HTERT RPE-1 (cell line): ENCODE measurements around the gene RAI1.

Experiments
- in situ Hi-C: fragments of 300-500 bp; cut with MboI; formaldehyde crosslinking; loops from 4 replicates; pipeline ENCODE4 v1.14.3; 2020; ENCODE audit warnings: low sequenced_read_pairs

RAI1 gene

DNA sequence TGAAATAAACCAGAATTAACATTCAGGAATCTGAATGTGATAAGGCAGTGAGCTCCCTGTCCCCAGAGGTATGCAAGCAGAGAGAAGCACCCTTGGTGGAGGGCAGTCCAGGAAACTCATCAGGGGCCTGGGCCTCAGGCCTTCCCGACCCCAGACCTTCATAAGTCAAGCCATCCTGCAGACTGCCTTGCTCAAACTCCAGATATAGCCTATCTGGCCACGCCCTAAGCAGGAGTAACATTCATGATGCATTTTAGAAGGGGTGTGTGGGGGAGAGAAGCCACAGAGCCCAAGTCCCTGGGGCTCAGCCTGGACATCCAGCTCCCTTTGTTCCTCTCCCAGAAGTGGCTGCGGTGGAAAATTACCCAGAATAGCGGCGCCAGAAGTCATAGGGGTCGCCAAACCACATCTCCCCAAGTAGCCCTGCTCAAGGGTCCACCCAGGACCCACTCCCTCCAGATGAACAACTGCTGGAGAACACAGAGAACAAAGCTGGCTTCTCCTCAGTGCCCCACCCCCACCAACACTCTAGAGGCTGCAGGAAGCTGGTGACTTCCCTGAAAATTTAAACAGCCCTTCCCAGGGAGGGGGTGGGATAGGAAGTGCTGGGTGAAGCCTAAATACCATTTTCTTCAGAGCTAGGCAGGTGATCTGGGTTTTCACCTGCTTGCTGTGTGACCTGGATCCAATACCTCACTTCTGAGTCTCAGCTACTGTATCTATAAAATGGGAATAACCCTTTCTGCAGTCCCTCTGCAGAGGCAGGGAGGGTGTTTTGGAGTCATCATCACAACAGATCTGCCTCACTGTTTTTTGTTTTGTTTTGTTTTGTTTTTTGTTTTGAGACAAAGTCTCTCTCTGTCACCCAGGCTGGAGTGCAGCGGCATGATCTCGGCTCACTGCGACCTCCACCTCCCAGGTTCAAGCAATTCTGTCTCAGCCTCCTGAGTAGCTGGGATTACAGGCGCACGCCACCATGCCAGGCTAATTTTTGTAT, 157.0 kb downstream of the RAI1 start:
- in situ Hi-C loops: no loop called here

DNA sequence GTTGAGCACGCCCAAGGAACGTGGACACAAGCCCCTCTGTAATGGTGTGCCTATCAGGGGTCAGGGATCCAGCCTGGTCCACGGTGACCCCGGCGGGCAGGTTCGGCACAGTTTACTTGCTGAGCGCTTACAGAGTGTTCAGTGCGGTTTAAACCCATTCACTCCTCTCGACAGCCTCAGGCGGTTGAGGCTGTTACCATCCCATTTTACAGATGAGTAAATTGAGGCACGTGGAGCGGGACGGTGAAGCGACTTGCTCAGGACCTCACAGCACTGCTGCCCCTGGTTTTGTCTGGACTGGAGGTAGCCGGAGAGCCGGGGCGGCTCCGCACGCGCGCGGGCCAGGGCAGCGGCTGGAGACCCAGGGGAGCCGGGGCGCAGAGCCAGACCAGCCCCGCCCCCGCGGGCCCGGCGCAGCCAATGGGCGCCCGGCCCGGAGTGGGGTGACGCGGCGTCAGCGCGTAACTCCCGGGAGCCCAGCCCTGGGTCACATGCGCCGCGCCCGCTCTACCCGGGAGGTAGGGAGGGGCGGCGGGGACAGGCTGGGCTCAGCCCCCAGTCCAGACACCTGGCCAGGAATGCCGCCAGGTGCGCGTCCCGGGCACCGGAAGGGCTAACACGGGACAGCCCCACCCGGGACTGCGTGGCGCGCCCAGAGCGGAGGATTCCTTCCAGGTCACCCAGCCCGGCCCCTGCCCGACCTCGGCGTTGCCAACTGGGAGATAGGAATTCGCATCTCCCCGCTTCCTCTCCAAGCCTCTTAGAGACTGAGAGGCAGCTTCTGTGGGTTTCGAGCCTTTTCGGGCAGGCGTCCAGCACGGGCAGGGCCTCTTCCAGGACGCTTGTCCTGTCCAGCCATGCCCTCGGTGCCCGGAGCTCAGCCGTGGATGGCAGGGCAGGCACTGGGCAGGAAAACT, 158.8 kb downstream of the RAI1 start:
- in situ Hi-C loops: no loop called here

DNA sequence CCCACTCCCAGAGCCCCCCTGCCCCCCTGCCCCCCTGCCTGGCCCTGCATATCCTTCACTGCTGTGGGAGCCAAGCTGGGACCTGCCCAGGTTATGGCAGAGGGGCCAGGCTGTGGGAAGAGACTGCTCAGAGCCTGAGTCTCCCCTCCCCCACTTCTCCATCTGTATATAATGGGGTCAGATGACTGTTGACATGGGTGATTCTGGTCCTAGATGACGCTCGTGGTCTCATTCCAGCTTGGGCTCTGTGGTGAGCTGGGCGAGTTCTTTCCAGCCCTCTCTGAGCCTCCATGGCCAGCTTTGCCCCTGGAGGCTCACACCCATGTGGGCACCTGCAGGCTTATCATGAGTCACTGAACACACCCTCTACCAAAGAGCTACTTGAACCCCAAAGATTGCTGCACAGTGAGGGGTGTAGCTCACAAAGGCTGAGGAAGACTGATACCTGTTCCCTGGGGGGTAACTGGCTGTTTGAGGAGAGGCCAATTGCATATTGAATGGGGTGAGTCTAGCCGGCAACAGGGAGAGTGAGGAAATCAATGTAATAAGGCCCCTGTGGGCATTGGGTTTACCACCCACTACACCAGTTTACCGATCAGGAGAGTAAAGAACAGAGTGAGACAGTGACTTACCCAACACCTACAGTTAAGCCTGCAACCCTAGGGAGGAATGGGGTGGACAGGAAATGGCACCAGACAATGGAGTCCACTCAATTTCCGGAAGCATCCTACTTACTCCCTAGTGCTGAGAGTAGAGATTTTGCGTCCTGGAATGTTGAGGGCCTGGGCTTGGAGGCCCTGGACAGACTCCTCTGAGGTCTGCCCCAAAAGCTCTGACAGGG, 159.7 kb downstream of the RAI1 start:
- in situ Hi-C loops: no loop called here

DNA sequence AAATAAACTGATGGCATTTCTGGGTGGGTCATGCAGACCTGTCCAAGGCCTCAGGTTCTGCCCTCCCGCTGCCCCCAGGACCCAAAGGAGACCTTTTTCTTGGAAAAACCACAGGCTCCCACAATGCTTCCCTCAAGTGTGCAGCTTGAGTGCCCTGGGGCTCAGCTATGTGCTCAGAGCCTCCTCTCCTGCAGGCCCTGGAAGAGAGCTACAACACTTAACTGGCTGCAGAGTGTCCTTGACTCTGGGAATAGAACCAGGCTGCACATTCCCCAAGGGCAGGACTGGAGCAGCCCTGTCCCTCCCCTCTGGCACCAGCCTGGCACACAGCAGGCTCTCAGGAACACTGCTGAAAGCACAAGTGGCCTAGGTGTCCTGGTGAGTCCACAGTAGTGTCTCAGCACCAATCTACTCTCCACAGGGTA, 160.4 kb downstream of the RAI1 start:
- in situ Hi-C loops: no loop called here

DNA sequence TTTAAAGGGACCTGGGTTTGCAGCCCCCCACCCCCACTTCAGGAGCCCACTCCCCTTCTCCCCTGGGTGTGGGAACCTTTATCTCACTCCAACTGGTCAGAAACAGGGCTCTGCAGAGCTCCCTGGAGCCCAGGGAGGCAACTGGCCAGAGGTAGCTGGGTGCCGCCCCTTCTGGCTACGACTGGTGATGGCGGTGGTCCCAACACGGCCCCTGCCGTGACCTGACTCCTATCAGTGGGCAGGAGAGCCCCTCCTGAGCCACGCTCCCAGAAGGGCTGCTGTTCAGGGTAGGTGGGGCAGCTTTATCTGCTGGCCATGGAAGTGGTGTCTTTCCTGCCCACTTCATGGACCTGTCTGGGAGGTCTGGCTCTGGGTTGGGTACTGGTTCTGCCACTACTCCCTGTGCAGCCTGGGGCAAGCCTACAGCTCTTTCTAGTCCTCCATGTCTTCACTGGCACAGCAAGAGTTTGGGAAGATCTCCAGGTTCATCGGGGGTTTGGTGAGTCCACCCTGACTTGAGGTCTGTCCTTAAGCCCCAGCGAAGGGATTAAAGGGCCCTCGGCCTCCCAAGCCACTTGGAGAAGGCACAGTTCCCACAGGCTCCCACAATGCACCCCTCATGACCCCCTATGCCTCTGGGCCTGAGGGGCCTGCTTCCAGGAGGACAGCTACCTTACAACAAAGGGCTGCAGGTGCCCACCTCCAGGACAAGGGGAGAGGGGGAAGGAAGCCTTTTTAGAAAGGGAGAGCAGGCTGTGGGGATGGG, 161.0 kb downstream of the RAI1 start:
- in situ Hi-C loops: no loop called here

DNA sequence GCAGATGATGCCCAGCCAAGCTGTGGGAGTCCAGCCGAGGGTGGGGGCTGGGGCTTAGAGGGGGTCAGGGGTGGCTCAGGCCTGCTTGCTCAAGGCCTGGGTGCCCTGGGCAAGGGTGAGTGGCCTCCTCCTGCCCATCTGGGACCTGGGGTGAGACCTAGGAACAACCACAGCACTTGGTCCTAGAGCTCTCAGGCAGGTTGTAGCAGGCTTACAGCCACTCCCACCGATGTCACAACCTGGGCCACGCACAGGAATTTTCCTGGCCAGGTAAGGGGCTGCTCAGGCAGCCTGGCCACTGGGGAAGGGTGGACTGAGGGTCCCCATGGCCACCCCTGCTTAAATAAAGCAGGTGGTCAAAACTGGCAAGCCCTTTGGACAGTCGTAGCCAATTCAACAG, 161.8 kb downstream of the RAI1 start:
- in situ Hi-C loops: no loop called here

DNA sequence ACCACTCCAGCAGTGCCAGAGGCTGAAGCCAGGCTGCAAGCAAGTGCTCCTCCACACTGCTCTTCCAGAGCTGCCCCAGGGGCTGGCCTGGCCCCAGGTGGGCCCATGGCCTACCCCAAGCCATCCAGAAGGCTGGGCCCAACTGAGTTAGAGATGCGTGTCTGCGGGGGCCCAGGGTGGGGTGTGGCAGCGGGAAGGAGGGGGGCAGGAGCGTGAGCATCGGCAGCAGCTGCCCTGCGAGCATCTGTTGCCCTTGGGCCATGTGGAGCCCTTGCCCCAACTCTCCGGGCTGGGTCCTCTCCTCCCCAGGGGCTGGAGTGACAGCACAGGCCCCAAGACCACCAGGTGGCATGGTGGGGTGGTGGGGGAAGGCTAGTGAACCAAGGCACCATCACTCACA, 162.8 kb downstream of the RAI1 start:
- in situ Hi-C loops: no loop called here

DNA sequence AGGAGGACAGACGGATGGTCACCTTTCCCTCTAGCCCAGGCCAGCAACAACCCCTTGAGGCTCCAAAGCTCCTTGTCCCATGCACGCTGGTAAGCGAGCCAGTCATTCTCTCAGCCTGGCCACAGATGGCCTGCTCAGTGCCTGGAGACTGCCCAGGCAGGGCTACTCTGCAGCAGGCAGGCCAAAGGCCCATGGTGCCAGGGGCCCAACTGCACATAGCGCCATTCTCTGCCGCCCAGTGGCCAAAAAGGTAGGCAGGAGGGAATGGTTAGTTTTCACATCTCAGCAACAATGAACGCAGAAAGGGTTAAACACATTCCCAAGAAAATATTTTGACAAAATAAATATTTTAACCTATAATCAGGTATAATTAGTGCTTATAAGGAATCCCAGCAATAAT, 163.2 kb downstream of the RAI1 start:
- in situ Hi-C loops: no loop called here

DNA sequence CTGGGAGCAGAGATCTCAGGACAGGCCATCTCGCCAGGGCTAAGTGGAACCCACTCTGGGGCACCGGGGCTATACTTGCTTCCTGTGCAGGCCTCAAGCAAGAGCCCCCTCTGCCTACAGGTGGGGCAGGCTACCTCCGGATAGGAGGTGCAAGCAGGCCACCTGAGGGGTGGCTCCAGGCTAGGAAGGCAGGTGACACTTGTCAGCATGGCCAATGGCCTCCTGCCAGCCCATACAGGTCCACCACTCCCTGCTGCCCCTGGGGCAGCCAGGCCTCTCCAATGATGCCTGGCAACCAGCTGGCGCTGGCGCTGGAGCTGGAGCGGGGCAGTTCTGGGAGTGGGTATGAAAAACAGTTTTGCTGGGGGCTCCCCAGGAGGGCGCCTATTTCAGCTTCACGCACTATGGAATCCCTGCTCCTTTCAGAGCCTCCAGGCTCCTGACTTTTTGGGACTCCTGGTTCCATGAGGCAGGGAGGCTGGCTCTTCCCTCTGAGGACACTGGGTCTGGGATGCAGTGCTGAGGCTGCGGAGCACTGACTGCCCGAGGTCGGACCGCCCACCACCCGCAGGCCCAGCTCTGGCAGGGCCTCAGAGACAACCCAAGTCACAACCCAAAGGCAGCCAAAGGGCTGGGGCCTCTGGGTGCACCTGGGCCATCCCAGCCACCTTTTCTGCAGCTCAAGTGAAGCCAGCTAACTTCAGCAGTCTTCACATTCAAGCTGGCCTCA, 164.0 kb downstream of the RAI1 start:
- in situ Hi-C loops: no loop called here

DNA sequence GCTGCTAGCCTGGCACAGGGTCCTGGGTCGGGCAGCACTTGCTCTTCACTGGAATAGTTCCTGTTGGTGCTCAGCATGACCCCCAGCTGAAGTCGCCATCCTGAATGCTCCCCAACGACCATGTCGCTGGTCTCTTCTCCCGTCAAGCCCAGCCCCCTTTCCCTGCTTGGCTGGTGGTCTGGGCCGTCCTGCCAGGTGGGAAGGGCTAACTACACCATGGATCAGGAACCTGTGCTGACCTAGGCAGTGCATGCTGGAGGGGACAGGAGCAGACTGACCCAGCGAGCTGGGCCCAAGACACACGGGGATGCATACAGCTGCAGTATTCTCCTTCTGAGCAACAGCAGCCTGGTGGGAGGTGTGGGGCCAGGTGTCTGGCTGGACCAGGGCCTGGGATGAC, 164.7 kb downstream of the RAI1 start:
- in situ Hi-C loops: no loop called here

DNA sequence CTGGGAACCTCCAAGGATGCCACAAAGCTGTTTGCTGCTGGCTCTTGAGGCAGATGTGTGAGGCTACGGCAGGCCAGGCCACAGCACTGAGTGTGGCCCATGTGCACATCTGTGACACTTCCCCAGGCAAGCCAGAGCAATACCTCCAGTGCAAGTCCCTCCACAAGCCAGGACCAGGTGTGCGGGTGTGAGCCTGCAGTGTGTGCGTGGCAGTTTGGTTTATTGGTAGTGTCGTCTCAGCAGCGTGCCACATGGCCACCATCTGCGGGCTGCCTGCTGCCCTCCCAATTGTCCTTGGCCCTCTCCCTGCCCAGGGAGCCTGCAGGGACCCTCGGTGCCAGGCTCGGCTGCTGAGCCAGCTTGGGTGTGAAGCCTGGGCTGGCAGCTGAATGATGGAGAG, 165.4 kb downstream of the RAI1 start:
- in situ Hi-C loops: no loop called here

DNA sequence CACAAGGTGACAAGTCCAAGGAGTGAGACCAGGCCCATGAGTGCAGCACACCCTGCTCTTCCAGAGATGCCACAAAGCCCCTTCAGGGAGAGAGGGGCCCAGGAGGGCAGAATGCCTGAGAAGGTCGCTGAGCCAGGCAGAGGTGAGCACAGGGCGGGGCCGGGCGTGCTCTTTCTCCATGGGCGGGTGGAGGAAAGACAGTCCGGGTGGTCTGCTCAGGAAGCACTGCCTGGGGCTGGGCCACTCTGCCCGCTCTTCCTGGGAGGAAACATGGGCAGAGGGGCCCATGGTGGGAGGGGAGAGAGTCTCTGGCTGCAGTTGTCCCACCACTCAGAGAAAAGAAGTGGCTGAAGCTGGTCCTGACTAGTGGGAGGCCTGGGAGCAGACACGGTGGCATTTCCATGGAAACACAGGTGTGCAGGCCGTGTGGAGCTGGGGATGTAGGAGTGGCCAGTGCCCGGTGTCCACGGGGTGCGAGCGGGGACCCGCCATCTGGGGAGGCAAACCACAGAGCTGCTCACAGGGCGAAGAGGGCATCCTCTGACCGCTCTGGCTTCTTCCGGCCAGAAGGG, 165.9 kb downstream of the RAI1 start:
- in situ Hi-C loops: no loop called here

DNA sequence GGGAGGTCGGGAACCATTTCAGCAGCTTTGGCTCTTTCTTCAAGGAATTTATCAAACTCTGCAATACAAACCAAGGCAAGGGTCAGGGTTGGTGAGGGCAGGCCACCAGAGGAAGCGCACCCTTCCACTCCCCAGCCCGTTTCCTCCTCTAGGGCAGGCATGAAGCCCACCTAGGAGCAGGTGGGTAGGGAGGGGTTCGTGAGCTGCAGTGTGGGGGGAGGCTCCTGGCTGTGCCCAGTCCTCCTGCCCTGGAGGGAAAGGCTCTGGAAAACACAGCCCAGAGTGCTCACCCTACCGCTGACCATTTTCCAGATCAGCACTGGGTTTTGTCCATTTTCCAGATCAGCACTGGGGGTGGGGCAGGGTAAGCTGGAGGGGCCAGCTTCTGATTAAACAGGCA, 166.5 kb downstream of the RAI1 start:
- in situ Hi-C loops: no loop called here

DNA sequence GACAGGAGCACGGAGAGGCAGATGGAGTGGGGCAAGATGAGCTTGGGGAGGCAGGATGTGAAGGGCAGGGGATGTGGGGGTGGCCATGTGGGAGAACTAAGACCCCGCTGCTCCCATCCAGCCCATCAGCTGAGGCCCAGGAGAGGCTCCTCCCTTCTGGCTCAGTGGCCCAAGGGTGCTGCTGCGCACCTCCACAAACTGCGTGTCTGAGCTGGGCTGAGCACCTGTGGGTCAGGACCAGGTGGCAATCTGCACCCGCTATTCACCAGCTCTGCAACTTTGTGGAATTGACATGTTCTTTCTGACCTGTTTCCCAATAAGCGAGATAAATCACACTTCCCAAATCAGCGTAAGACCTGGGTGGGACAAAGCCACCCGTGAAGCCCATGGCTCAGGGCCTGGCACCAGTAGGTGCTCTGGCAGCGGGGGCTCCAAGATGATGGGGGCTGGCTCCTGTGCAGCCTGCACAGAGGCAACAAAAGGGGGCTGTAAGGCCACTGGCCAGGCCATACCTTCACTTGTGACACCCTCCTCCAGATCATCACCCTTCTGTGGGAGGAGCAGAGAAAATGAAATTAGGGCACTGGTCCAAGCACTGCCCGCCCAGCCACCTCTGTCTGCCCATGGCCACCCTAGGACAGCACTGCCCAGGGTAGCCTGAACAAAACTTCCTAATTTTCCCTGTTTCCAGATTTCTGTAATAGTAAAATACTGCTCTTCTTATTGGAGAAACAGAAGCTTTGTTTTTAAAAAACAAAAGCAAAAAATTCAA, 167.2 kb downstream of the RAI1 start:
- in situ Hi-C loops: no loop called here

DNA sequence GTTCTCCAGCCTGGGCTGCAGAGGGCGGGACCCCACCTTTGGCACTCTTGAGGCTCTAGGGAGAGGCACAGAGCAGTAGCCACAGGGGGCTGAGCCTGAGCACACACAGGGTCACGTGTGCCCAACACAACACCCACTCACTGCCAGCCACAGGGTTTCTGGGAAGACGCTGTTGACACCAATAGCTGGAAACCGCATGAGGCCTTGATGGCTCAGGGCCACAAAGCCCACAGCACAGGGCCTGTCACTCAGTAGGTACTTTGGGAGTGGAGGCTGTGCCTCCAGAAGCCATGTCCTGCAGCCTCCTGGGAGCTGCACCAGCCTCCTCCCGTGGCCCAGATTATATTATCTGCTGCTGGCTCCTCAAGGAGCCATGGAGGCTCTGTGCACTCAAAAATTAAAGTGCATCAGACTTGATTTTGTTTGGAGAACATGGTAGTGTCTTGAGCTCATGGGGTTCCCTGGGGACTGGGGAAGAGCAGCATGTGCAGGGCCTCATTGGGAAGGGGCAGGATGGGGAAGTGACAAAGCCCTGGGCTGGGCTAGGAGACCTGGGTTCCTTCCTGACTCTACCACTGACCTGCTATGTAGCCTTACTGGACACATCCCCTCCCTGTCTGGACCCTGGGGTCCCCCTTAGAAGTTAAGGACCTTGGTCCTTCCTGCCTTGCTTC, 168.0 kb downstream of the RAI1 start:
- in situ Hi-C loops: no loop called here

DNA sequence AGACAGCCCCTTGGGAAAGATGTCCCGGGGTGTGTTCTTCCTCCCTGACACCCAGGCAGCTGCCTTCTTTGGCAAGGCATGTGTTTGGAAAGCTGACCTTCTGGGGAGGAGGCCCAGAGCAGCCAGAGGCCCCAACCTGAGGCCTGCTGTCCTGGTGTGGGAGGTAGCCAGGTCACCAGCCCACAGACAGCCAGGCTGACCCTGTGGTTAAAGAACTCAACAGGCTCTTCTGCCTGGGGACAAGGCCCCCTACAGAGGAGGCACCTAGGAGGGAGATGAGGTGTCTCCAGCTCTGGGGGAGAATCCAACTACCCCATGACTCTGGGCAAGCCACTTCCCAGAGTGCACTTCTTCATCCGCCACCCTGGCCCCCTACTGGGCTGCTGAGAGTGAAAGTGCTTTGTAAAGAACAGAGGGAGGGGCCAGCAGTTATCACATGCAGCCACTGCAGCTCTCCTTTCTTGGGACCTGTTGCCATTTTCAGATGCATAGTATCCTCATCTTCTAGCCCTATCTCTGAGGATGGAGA, 168.7 kb downstream of the RAI1 start:
- in situ Hi-C loops: no loop called here
